GM23248 (cell line): ENCODE measurements around the gene BOD1. TPM values are rescaled to one million over a fixed set of nuclear protein-coding genes. Genes with fewer than 3 reads are reported as not detected.

Experiments used
- DNase-seq: peaks from one replicate; pipeline ENCODE4 v3.0.0-alpha.2; 2015
- H2AFZ ChIP-seq: fragments of 200-600 bp; sonication (generic); 2 replicates; pipeline ENCODE4 v1.6.1; 2016; ENCODE audit warnings: antibody characterized with exemption
- H3F3A ChIP-seq: fragments of 200-600 bp; sonication (generic); 2 replicates; pipeline ENCODE4 v1.6.1; 2016; ENCODE audit warnings: mild to moderate bottlenecking, antibody characterized with exemption, mixed run types; ENCODE audit not compliant: insufficient read depth
- H3K27ac ChIP-seq: fragments of 200-600 bp; sonication (generic); 2 replicates; pipeline ENCODE4 v1.5.1; 2016; ENCODE audit warnings: mild to moderate bottlenecking
- H3K27me3 ChIP-seq: fragments of 200-600 bp; sonication (generic); replicated peaks from 2 replicates; pipeline ENCODE4 v1.6.1; 2016; ENCODE audit warnings: mild to moderate bottlenecking; ENCODE audit not compliant: insufficient read depth
- H3K36me3 ChIP-seq: fragments of 200-600 bp; sonication (generic); 2 replicates; pipeline ENCODE4 v1.6.1; 2016; ENCODE audit warnings: low read depth, mild to moderate bottlenecking
- H3K4me1 ChIP-seq: fragments of 200-600 bp; sonication (generic); 2 replicates; pipeline ENCODE4 v1.6.1; 2016; ENCODE audit warnings: mild to moderate bottlenecking; ENCODE audit not compliant: insufficient read depth
- H3K4me2 ChIP-seq: fragments of 200-600 bp; sonication (generic); one replicate; pipeline ENCODE4 v1.6.1; 2016; ENCODE audit warnings: mild to moderate bottlenecking; ENCODE audit not compliant: unreplicated experiment
- H3K4me3 ChIP-seq: fragments of 200-600 bp; sonication (generic); 2 replicates; pipeline ENCODE4 v1.5.1; 2016; ENCODE audit warnings: mild to moderate bottlenecking
- H3K79me2 ChIP-seq: fragments of 200-600 bp; sonication (generic); 2 replicates; pipeline ENCODE4 v1.6.1; 2016; ENCODE audit warnings: mild to moderate bottlenecking; ENCODE audit not compliant: insufficient read depth
- H3K9ac ChIP-seq: fragments of 200-600 bp; sonication (generic); 2 replicates; pipeline ENCODE4 v1.6.1; 2016; ENCODE audit warnings: mild to moderate bottlenecking
- H3K9me2 ChIP-seq: fragments of 200-600 bp; sonication (generic); 2 replicates; pipeline ENCODE4 v1.6.1; 2016; ENCODE audit warnings: mixed run types, mild to moderate bottlenecking, moderate library complexity; ENCODE audit not compliant: insufficient read depth
- H3K9me3 ChIP-seq: fragments of 200-600 bp; sonication (generic); one replicate; pipeline ENCODE4 v1.6.1; 2017; ENCODE audit warnings: low read depth
- H4K20me1 ChIP-seq: fragments of 200-600 bp; sonication (generic); 2 replicates; pipeline ENCODE4 v1.6.0; 2016; ENCODE audit not compliant: insufficient read depth
- EZH2 ChIP-seq: fragments of 200-600 bp; sonication (generic); IDR thresholded peaks from 2 replicates; pipeline ENCODE4 v1.6.1; 2018; ENCODE audit warnings: antibody characterized with exemption, mild to moderate bottlenecking; ENCODE audit not compliant: insufficient read depth, poor library complexity, severe bottlenecking
- EZH2phosphoT487 ChIP-seq: fragments of 200-600 bp; sonication (generic); IDR thresholded peaks from 2 replicates; pipeline ENCODE4 v1.6.1; 2018; ENCODE audit warnings: antibody characterized with exemption, moderate library complexity, mild to moderate bottlenecking, low read depth; ENCODE audit not compliant: insufficient read depth
- WGBS, 2 experiments: methylation state at CpG; one replicate each; pipeline ENCODE4 v1.1.6; 2015 to 2017; ENCODE audit warnings: low lambda C conversion rate in 2 of 2, low coverage in 1 of 2; ENCODE audit errors: missing lambda C conversion rate in 2 of 2; 5-methylcytosine and 5-hydroxymethylcytosine counted together
- in situ Hi-C: fragments of 300-500 bp; cut with MboI; formaldehyde crosslinking; loops from 2 replicates; pipeline ENCODE4 v1.15.0; 2020
- polyA plus RNA-seq: library from polyadenylated mRNA; unstranded; fragments of >200 nt; fragmentation: Nextera tagmentation; extraction: Ambion mirVana; gene quantifications from 2 replicates; pipeline ENCODE4 v1.2.1, GENCODE V29; 2016
- total RNA-seq: library from RNA; depleted of rRNA; stranded (reverse); fragments of >200 nt; shearing (Covaris generic); gene quantifications from 2 replicates; pipeline ENCODE4 v1.2.3, GENCODE V29; 2014

BOD1 gene
- total and polyA plus RNA-seq, 2 experiments from 2014 or later = 51.4 to 66.1 TPM

DNA sequence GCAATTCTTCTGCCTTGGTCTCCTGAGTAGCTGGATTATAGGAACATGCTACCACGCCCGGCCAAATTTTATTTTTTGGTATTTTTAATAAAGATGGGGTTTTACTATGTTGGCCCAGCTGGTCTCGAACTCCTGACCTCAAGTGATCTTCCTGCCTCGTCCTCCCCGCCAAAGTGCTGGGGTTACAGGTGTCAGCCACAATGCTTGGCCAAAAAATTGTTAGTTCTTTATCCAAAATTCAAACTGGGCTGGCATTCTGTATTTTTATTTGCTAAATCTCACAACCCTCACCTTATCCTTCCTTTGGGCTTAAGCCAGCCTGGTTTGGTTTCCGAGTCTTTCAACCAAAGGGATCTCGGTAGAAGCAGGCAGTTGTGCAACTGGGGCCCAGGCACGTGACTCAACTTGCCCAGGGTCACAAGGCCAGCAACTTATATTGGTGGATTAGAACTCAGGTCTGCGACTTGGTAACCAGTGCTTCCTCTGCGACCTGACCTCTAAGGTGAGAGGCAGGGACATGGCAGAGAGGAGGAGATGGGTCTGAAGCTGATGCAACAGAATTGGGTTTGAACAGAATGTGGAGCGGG, 26.5 kb upstream of the BOD1 start:
- Histone ChIP-seq H3K9me3 (no peaks in the 10 kb centered on the region), H3K9ac (no peak overlapping the region)
- 65 to 68% methylated on average over 10 to 11 of the region's 11 CpGs for whole genome bisulfite sequencing, 2 experiments

DNA sequence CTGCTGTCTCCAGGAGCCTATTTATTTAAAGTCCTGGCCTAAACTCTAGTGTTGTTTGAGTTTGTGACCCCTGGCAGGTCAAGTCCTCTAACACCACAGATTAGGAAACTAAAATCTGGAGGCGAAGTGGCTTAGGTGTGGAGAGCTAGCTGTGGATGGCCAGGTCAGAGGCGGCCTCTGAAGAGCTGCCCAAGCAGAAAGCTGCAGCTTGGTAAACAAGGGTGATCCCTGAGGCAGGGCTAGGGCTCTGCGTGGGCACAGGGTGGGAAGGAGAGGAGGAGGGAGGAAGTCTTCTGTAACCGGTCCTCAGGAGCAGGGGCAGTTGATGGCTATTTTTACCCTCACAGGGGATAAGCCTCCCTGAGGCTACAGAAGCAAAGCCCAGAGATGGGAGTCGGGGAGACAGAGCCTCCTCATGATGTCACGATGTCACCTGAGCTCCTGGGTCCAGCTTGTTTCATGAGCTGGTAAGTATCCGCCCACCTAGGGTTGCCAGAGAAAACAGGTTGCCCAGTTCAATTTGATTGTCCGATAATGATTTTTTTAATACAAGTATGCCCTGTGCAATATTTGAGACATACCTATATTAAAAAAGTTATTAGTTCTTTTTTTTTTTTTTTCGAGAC, 25.9 kb upstream of the BOD1 start:
- 41 to 44% methylated on average over 9 of the region's 9 CpGs for WGBS, 2 experiments
- TF ChIP-seq EZH2phosphoT487 (no peak), EZH2 (no peak)
- H3K4me1 ChIP-seq = no peaks in the 10 kb centered on the region; the same call in none of the 2 replicates
- H3K79me2 ChIP-seq = no peaks in the 10 kb centered on the region
- H3K4me2 ChIP-seq = no peak overlapping the region
- H3K36me3 ChIP-seq = no peaks in the 10 kb centered on the region
- no peak overlapping the region for H3K27ac ChIP-seq
- peaks cover 14% of the 10 kb centered on the region for H3K27me3 ChIP-seq
- H2AFZ ChIP-seq = no peak overlapping the region
- in situ Hi-C loops = no loop called here
- H3K9ac ChIP-seq = no peak overlapping the region
- no peaks in the 10 kb centered on the region for H3K9me3 ChIP-seq
- H4K20me1 ChIP-seq = no peaks in the 10 kb centered on the region
- no peaks in the 10 kb centered on the region for H3F3A ChIP-seq
- no peak for DNase-seq
- H3K4me3 ChIP-seq = no peak overlapping the region
- no peaks in the 10 kb centered on the region for H3K9me2 ChIP-seq

More for the DNA sequence above, 26.5 kb upstream of the BOD1 start:
- no peaks in the 10 kb centered on the region for H4K20me1 ChIP-seq
- H3K4me3 ChIP-seq = no peak overlapping the region
- H2AFZ ChIP-seq = no peak overlapping the region
- no peak overlapping the region for H3K4me2 ChIP-seq
- no peaks in the 10 kb centered on the region for H3K36me3 ChIP-seq
- no peak overlapping the region for H3K27ac ChIP-seq
- H3K27me3 ChIP-seq = peaks cover 19% of the 10 kb centered on the region
- no peaks in the 10 kb centered on the region for H3K9me2 ChIP-seq
- TF ChIP-seq EZH2 = no peak
- TF ChIP-seq EZH2phosphoT487 = no peak
- in situ Hi-C loops = no loop called here
- H3K4me1 ChIP-seq = no peaks in the 10 kb centered on the region; the same call in none of the 2 replicates
- no peak for DNase-seq
- no peaks in the 10 kb centered on the region for H3F3A ChIP-seq
- H3K79me2 ChIP-seq = no peaks in the 10 kb centered on the region

DNA sequence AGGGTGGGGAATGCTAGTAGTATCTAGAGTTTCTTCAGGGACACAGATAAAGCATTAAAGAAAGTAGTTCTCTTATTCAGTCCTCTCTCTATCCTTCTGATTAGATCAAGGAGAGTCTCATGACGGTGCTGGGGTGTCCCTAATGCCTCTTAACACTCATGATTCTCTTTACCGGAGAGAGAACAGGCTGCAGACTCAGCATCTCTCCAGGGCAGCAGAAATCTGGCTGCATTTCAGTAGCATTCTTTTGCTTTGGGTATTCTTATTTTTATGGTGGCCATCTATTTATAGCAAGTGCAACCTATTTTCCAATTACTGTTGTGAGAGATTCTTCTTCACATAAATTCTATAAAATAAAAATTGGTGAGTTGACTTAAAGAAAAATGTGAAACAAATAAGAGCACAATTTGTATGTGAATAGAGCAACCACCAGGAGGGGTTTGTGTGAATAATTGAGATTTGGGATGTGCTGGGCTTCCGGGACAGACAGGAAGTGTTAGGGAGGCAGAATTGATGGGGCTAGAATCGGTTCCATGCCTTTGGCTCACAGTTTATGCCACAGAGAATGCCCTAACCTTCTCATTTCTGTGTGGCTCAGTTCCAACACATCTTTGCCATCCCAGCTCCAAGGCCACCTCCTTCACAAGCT, 23.8 kb upstream of the BOD1 start:
- in situ Hi-C loops = no loop called here
- TF ChIP-seq EZH2phosphoT487 (no peak), EZH2 (no peak)
- Histone ChIP-seq H3F3A (no peaks in the 10 kb centered on the region), H3K27me3 (peaks cover 14% of the 10 kb centered on the region; the same call in 1 of the 2 replicates), H3K4me3 (no peak overlapping the region), H3K79me2 (no peaks in the 10 kb centered on the region), H3K36me3 (no peaks in the 10 kb centered on the region), H3K9ac (no peak overlapping the region), H2AFZ (no peak overlapping the region), H3K9me3 (no peaks in the 10 kb centered on the region), H3K4me1 (no peaks in the 10 kb centered on the region; the same call in 1 of the 2 replicates), H3K27ac (no peak overlapping the region), H3K4me2 (no peak overlapping the region), H4K20me1 (no peaks in the 10 kb centered on the region), H3K9me2 (no peaks in the 10 kb centered on the region)
- 27 to 28% methylated on average over 4 of the region's 4 CpGs for WGBS, 2 experiments
- DNase-seq = no peak

DNA sequence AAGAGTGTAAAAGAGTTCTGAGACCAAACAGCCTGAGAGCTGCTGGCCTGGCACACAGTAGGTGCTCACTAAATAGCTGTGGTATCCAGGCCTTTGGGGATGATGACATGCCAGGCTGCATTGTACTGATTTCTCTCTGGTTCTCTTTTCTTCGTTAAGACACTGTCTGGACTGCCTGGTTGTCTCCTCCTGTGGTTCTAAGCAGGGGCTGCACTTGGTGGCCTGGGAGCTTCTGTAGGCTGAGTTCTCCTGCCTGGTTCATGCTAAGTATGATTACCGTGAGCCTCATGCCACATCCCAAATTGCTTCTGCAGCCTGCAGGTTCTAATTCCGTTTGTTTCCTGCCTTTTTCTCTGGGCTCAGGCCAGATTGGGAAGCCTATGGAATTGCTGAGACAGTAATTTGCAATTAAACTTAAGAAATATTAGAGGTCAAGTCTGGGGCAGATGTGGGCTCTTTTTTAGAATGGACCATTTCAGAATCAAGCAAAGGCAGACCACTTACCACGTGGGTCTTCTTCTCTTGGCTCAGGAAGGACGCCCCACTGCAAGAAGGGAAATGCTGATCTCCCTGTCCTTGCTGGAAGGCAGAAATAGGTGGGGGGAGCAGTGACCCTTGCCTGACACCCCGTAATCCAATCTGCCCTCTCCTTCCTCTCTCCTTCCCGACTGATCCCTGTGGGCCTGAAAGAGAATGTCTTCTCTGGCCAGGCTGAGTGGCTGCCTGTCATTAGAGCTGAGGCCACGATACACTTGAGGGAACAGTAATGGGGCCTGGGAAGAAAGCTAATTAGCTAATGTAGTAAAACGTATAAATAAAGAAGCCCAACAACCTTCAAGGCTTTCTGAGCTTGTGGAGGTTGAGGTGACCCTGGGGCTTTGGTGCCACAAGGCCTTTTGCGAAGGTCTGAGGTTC, 21.9 kb upstream of the BOD1 start:
- 42 to 47% methylated on average over 10 of the region's 10 CpGs for WGBS, 2 experiments
- DNase-seq = no peak
- TF ChIP-seq EZH2phosphoT487 = no peak
- no peak for TF ChIP-seq EZH2

More for the DNA sequence above, 21.9 kb upstream of the BOD1 start:
- no peaks in the 10 kb centered on the region for H3K79me2 ChIP-seq
- H3K4me3 ChIP-seq = no peak overlapping the region
- H3K9me3 ChIP-seq = no peaks in the 10 kb centered on the region
- no peaks in the 10 kb centered on the region for H3K27me3 ChIP-seq
- H3K27ac ChIP-seq = no peak overlapping the region
- H4K20me1 ChIP-seq = no peaks in the 10 kb centered on the region
- H3K9ac ChIP-seq = no peak overlapping the region
- H3F3A ChIP-seq = no peaks in the 10 kb centered on the region
- H3K4me1 ChIP-seq = no peaks in the 10 kb centered on the region
- H2AFZ ChIP-seq = no peak overlapping the region
- in situ Hi-C loops = no loop called here
- no peaks in the 10 kb centered on the region for H3K9me2 ChIP-seq
- H3K4me2 ChIP-seq = no peak overlapping the region
- H3K36me3 ChIP-seq = no peaks in the 10 kb centered on the region
